ENCODE measurements around the gene ZNF57. TPM values are rescaled to one million over a fixed set of nuclear protein-coding genes. Genes with fewer than 3 reads are reported as not detected.
A peak's percentile ranks its signal among the peaks of the same experiment; 100 is the strongest.
"Not testable (repeated sequence)": the region's sequence is repeated elsewhere in the genome, so short reads cannot be mapped to it uniquely, and the experiment has no call there.

Gene ZNF57
- total RNA-seq, 1 experiment from 2014 or later = 3.3 TPM

- ChIA-PET POLR2A (ENCODE audit: unreplicated experiment) (no interaction called here), CTCF (no interaction called here)
- Histone ChIP-seq H3K79me2 (ENCODE audit: low read length) (no peaks in the 10 kb centered on the region), H4K20me1 (ENCODE audit: low read length) (no peaks in the 10 kb centered on the region), H3K4me1 (ENCODE audit: insufficient read depth, low read length) (peaks cover 5% of the 10 kb centered on the region; the same call in 1 of the 2 replicates), H3K27ac (ENCODE audit: low read length) (no peak overlapping the region), H3F3A (ENCODE audit: low read length, unreplicated experiment) (no peaks in the 10 kb centered on the region), H3K4me3 (ENCODE audit: low read length) (no peak overlapping the region), H2AFZ (ENCODE audit: low read length) (0 out of 2 replicates have a peak overlapping the region, but pooled peaks have one; percentile 55), H3K9me2 (replicated peaks; ENCODE audit: low read length) (no peaks in the 10 kb centered on the region), H3K9me3 (ENCODE audit: low read length) (no peaks in the 10 kb centered on the region), H3K36me3 (ENCODE audit: low read depth, low read length) (no peaks in the 10 kb centered on the region), H3K9ac (ENCODE audit: low read length) (no peak overlapping the region), H3K27me3 (ENCODE audit: low read length) (no peaks in the 10 kb centered on the region), H3K4me2 (ENCODE audit: low read length) (no peak overlapping the region)
- TF ChIP-seq, protein P1, sequence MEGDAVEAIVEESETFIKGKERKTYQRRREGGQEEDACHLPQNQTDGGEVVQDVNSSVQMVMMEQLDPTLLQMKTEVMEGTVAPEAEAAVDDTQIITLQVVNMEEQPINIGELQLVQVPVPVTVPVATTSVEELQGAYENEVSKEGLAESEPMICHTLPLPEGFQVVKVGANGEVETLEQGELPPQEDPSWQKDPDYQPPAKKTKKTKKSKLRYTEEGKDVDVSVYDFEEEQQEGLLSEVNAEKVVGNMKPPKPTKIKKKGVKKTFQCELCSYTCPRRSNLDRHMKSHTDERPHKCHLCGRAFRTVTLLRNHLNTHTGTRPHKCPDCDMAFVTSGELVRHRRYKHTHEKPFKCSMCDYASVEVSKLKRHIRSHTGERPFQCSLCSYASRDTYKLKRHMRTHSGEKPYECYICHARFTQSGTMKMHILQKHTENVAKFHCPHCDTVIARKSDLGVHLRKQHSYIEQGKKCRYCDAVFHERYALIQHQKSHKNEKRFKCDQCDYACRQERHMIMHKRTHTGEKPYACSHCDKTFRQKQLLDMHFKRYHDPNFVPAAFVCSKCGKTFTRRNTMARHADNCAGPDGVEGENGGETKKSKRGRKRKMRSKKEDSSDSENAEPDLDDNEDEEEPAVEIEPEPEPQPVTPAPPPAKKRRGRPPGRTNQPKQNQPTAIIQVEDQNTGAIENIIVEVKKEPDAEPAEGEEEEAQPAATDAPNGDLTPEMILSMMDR (conservative IDR thresholded peaks at IDR 0.05; ENCODE audit: low read depth, low read length) = no peak
- no peak for TF ChIP-seq EZH2phosphoT487 (IDR thresholded peaks at IDR 0.05; ENCODE audit: borderline replicate concordance, low read length)
- TF ChIP-seq EZH2 (IDR thresholded peaks at IDR 0.05; ENCODE audit: low read length, unreplicated experiment) = no peak
- intact Hi-C loops (cut with micrococcal nuclease) = no loop called here
- DNase-seq (no peak), ATAC-seq (no peak)
- no TSS peak for BruUV-seq (replicated peaks)
These were observed 11.9 kb upstream of the ZNF57 start for GRCh38 chr19:2888731-2889224.

DNA sequence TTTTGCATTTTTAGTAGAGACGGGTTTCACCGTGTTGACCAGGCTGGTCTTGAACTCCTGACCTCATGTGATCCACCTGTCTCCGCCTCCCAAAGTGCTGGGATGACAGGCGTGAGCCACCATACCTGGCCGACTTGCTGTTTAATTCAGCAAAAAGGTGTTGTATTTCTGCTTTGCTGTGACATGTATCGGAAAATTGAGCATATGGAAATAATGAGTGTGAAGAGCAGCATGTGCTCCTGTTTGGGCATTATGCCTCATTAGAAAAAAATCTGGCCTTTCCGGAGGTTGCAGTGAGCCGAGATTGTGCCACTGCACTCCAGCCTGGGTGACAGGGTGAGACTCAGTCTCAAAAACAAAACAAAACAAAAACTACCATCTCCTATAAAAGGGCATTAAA is 10.2 kb upstream of the ZNF57 start:
- H3K9me2 ChIP-seq (replicated peaks; ENCODE audit: low read length); POLR2A ChIA-PET (ENCODE audit: unreplicated experiment); H3K4me3 ChIP-seq (ENCODE audit: low read length); H3K4me2 ChIP-seq (ENCODE audit: low read length); BruUV-seq (replicated peaks); CTCF ChIA-PET; H3K9ac ChIP-seq (ENCODE audit: low read length); DNase-seq; H3K27me3 ChIP-seq (ENCODE audit: low read length); H3K4me1 ChIP-seq (ENCODE audit: insufficient read depth, low read length); intact Hi-C loops (cut with micrococcal nuclease); H3K9me3 ChIP-seq (ENCODE audit: low read length); H4K20me1 ChIP-seq (ENCODE audit: low read length); H3K36me3 ChIP-seq (ENCODE audit: low read depth, low read length); H3K27ac ChIP-seq (ENCODE audit: low read length); H2AFZ ChIP-seq (ENCODE audit: low read length); H3F3A ChIP-seq (ENCODE audit: low read length, unreplicated experiment); ATAC-seq; H3K79me2 ChIP-seq (ENCODE audit: low read length): not testable (repeated sequence)

DNA sequence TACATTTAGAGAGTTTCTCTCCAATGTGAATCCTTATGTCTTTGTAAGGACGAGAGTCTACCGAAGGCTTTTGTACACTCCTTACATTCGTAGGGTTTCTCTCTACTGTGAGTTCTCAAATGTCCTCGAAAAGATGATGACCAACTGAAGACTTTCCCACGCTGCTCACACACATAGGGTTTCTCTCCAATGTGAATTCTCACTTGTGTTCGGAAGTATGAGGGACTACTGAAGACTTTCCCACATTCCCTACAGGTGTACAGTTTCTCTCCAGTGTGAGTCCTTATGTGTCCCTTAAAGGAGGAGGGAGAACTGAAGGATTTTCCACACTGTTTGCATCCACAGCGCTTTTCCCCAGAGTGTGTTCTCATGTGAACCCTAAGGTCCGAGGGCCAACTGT is 4.0 kb upstream of the ZNF57 start:
- BruUV-seq (replicated peaks) = no TSS peak
- no peak for ATAC-seq
- POLR2A ChIA-PET (ENCODE audit: unreplicated experiment) = no interaction called here
- H3K36me3 ChIP-seq (ENCODE audit: low read depth, low read length) = no peaks in the 10 kb centered on the region
- no peak for TF ChIP-seq EZH2 (IDR thresholded peaks at IDR 0.05; ENCODE audit: low read length, unreplicated experiment)
- TF ChIP-seq, protein P1 (conservative IDR thresholded peaks at IDR 0.05; ENCODE audit: low read depth, low read length) = no peak
- TF ChIP-seq EZH2phosphoT487 (IDR thresholded peaks at IDR 0.05; ENCODE audit: borderline replicate concordance, low read length) = no peak
- H3K27ac ChIP-seq (ENCODE audit: low read length) = no peak overlapping the region
- H3K4me3 ChIP-seq (ENCODE audit: low read length) = no peak overlapping the region
- 0 out of 2 replicates have a peak, but pooled peaks cover 6% of the 10 kb centered on the region for H3K9me3 ChIP-seq (ENCODE audit: low read length)
- H3K9ac ChIP-seq (ENCODE audit: low read length) = no peak overlapping the region
- H4K20me1 ChIP-seq (ENCODE audit: low read length) = no peaks in the 10 kb centered on the region
- H2AFZ ChIP-seq (ENCODE audit: low read length) = no peak overlapping the region
- H3K9me2 ChIP-seq (replicated peaks; ENCODE audit: low read length) = no peaks in the 10 kb centered on the region
- intact Hi-C loops (cut with micrococcal nuclease) = no loop called here
- H3K27me3 ChIP-seq (ENCODE audit: low read length) = no peaks in the 10 kb centered on the region
- DNase-seq = no peak
- no peak overlapping the region for H3K4me2 ChIP-seq (ENCODE audit: low read length)
- CTCF ChIA-PET = no interaction called here
- H3F3A ChIP-seq (ENCODE audit: low read length, unreplicated experiment) = no peaks in the 10 kb centered on the region
- peaks cover 6% of the 10 kb centered on the region for H3K79me2 ChIP-seq (ENCODE audit: low read length)
- H3K4me1 ChIP-seq (ENCODE audit: insufficient read depth, low read length) = no peaks in the 10 kb centered on the region
